GM19455 (cell line): Measurements from ENCODE around the gene GTF2H1.

Experiments
- ATAC-seq: cut with Tn5 transposase; IDR thresholded peaks from one replicate; pipeline ENCODE4 v1.9.1; 2021; ENCODE audit not compliant: unreplicated experiment

The GTF2H1 gene

DNA sequence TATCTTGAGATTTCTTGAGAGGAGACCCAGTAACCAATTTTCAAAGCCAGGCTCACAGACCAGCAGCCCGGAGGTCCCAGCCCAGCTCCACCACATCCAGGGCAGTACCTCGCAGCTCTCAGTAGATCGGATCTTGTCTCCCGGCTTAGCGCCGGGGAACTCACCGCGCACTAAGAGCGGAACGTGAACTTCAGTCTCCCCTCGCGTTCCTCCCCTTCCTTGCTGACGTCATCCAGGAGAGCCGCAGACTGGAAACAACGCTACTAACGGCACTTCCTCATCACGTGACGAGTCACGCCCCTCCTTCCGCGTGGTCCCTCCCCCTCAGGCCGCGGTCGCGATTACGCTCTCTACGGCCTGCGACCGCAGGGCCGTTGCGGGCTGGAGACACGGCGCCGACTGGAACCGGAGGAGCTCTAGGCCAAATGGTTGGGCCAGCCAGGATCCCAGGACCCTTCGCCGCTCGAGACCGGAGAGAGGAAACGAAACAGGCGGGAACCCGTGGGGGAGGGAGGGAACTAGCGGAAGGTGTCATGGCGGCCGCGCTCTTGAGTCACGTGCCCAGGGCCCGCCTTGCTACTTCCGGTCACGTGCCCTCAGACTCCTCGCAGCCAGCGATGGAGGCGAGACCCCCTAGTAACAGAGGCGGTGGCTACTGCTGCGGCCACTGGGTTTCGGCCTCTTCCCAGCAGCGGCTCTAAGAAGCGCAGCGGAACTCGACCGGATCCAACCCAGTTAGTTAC is at the start of gene GTF2H1, which contains the start of gene HPS5:
Gene GTF2H1 (plus strand): TSS at position 599 of the 743 bp plus-strand sequence. CDS start 10,508 bp downstream, outside the sequence.
Gene HPS5 (minus strand): TSS at position 172 of the 743 bp plus-strand sequence. CDS start 4,282 bp downstream, outside the sequence.
- ATAC-seq = peak; percentile 89

DNA sequence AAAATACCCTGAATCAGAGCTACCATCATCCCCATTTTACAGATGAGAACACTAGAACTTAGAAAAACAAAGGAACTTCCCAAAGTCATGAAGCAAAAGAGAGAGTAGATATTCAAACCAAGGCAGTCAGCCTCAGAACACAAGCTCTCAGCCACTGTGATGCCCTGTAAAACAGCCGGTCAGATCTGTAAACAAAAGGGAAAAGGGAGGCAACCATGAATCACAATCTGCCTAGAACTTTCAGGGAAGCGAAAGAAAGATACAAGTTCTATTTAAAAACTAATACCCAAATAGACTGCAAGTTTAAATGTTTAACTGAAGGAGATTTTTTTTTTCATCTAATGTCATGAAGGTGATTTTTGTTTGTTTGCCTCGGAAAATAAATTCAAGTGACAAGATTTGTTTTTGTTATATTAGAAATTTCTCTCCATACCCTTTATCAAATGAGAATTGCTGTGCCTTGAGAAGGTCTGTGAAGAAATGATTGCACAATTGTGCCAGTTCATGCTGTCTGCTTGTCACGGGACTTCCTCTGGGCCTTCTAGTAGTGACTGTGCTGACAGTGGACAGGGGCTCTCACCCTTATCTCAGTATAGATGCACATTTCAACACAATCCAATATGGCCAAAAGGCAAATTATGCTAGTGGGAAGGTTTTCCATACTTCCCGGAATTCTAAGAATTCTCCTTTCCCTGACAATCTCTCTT is 44.6 kb upstream of the GTF2H1 start:
- no peak for ATAC-seq

DNA sequence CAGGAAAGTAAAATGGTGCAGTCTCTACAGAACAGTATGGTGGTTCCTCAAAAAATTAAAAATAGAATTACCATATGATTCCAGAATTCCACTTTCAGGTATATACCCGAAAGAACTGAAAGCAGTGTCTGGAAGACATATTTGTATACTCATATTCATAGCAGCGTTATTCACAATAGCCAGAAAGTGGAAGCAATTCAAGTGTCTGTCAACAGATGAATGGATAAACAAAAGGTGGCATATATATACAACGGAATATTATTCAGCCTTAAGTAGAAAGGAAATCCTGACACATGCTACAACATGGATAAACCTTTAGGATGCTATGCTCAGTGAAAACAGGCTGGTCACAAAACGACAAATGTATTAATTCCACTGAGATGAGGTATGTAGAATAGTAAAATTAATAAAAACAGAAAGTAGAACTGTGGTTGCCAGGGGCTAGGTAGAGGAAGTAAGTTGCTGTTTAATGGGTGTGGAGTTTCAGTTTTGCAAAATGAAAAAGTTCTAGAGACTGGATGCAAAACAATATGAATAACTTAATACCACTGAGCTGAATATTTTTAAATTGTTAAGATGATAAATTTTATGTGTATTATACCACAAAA is 41.8 kb upstream of the GTF2H1 start:
- ATAC-seq = peak; percentile 95

DNA sequence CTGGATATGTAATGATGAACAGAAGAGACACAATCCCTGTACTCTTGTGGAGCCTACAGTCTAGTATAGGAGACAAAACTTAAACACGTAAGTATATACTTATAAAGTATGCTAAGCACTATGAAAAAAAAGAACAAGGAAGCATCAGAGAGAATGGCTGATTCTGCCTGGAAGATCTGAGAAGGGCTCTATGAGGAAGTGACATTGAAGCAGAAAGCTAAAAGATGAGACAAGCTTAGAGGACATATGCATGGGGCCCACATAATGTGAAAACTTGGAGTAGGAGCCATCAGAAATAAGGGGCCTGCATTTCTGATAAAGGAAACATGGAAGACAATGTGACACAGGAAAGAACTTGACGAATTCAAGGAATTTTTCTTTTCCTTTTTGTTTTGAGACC is 39.7 kb upstream of the GTF2H1 start:
- ATAC-seq = no peak

DNA sequence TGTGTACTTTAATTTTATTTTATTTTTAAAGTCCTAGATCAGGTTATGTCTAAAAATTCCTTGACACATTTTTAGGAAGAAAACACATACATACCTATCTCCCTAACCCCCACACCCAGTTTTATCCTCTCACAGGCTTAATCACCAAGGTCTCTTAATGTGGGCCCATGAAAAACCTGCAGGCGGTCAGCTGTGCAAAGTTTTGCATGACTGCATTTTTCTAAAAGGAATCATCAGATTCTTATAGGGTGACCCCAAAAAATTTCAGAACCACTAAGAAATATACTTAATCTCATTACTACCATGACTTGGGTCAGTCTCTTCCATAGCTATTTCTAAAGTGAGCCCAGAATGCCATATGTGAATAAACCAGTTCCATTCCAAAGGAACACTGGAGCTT is 36.5 kb upstream of the GTF2H1 start:
- no peak for ATAC-seq

DNA sequence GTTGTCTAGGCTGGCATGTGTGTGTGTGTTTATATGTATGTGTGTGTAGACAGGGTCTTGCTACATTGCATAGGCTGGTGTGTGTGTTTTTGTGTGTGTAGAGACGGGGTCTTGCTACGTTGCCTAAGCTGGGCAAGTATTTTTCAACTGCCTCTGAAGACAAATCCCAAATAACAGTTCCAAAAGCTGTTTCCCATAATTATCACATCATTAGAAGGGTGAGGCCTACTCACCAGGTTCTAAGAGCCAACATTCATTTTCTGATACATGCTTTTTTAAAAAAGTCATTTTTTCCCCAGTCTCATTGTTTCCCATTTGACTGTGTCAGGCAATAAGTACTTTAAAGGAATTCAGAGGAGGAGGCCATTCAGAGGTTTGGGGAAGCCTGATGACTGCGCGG is 33.5 kb upstream of the GTF2H1 start:
- ATAC-seq = no peak

DNA sequence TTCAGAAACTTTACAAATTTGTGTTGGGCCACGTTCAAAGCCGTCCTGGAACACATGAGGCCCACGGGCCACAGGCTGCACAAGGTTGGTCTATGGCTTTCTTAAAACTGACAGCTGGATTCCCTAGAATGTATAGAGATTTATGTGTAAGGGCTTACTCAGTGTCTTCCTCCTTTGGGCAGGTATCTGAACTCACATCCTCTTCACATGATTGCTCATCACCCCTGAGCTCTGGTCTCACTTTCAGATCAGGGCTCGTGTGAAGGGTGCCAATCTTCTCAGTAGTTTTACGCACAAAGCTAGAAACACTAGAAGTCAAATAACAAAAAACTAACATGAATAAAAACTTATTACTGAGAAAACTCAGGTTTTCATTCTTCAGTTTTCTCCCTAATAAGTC is 27.5 kb upstream of the GTF2H1 start:
- ATAC-seq = no peak

DNA sequence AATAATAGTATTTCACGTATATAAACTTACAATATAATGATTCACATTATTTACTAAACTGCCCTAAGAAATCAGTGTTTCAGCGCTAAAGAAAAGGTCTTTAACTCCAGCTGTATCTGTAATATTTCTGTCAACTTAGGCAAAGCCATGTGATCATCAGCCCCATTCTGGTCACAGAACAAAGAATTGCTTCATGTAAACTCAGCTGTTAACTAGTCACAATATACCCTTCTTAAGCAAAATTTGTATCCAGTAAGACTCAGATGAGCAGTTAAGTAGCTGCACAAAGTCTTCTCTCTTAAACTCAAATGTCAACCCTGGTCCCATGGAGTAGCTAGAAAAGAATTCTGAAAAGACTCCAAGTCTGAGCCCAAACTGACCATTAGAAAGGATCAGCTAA is 27.1 kb upstream of the GTF2H1 start:
- ATAC-seq = no peak

DNA sequence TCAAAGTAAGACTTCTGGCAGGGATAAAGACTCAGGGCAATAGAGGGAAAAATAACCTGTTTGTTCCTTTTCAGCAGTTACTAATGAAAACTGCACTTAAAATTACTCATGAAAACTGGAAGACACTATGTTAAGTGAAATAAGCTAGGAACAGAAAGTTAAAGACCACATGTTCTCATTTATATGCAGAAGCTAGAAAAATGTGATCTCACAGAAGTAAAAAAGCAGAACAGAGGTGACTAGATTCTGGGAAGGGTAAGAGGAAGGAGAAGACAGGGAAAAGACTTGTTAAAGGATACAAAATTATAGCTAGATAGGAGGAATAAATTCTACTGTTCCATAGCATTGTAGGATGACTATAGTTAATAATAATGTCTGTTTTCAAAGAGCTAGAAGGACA is 22.6 kb upstream of the GTF2H1 start:
- no peak for ATAC-seq

DNA sequence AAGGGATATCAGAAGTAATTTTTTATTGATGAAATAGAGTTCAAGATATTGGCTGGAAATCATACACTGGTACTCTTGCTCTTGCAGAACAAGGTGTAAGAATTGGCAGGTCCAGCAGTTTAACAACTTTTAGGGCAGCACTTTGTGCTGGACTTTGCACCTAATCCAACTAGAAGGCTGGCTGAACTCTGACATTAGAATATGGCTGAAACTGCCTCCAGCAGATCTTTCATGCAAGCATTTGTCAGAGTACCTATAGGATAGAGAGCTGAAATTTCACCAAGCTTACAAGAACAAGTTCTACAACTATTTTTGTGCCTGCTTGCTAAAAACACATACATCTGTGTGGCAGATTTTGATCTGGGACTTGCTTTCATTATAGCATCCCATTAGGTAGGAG is 17.6 kb upstream of the GTF2H1 start:
- no peak for ATAC-seq

DNA sequence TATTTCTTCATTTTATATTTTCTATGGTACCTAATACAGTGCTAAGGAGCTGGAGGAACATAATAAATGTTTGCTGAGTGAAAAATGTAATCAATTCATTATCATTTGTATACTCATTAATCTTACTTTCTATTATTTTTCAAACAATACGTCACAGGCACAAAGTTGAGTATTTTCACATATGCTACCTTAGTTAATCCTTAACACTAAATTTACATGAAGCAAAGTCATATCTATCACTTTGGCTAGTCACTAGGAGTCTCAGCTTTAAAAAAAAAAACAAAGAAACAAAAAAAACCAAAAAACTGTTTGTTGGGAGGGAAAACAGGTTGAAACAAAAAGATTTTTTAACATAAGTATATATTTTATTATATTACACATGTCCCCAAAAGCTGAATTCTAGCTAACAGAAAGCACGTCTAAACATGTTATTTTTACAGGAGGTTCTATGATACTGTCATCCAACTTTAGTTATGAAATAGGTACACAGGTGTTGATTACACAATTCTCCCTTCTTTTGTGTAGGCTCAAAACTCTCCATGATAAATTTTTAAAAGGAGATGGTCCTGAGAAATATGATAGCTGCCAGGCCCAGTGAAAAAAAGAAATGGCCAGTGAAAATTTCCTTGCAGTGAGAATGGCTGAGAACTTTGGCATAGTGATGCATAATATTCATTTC is 14.8 kb upstream of the GTF2H1 start:
- ATAC-seq = no peak

DNA sequence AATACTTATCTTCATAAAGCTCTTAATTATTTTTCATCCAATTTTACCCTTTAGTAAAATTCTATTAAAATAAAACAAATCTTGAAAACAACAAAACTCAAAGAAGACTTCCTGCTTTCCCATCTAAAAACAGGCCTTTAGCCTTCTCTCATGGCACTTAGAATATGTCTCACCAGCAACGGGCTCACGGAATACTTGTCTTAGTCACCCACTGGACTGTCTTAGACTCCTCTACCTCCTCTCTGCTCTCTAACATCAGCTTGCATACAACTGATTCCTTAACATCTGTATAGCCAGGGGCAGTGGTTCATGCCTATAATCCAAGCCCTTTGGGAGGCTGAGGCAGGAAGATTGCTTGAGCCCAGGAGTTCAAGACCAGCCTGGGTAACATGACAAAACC is 14.1 kb upstream of the GTF2H1 start:
- ATAC-seq = no peak

DNA sequence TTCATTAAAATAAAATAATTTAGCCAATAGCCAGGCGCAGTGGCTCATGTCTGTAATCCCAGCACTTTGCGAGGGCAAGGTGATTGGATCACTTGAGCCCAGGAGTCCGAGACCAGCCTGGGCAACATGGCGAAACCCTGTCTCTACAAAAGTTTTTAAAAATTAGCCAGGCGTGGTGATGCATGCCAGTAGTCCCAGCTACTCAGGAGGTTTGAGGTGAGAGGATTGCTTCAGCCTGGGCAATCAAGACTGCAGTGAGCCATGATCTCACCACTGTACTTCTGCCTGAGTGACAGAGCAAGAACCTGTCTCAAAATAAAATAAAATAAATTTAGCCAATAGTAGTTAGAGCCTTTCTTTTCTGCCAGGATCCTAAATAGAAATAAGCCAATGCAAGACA is 12.7 kb upstream of the GTF2H1 start:
- no peak for ATAC-seq

DNA sequence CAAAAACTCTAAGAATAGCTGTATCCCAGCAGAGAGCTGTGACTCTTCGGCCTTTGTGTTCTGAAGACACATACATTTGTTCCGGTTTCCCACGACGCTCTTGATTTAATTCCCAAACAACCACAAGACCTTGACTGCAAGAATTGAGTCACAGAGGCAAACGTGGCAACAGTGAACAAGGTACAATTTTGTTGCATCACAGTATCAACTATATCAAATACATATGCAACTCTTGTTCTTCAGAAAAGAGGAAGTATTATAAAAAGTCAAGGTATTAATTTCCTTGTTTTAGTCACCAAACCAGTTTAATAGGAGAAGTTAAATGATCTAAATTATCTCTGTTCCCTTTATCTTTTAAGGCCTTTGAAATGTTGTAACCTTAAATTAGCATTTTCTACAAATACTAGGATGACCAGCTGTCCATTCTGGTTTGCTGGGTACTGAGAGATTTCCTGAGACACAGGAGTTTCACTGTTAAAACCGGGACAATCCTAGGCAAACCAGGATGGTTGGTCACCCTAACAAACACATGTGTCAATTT is 11.5 kb upstream of the GTF2H1 start:
- ATAC-seq = no peak

DNA sequence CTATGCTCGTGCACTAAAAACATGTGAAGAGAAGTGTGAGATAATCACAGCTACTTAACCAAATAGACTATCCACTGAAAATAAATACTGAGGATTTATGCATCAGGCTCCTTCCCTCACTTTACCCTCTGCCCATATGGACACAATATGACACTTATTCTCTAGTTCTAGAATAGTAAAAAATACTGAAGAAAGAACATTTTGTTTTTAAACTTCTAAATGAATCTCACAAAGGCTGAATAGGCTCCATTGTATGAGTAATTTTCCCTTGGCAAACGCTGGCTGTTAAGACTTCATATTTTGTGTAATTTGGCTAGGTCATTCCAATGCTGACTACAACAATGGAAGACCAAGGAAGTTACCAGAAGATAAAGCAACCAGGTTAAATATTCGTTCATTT is 10.4 kb upstream of the GTF2H1 start:
- no peak for ATAC-seq

DNA sequence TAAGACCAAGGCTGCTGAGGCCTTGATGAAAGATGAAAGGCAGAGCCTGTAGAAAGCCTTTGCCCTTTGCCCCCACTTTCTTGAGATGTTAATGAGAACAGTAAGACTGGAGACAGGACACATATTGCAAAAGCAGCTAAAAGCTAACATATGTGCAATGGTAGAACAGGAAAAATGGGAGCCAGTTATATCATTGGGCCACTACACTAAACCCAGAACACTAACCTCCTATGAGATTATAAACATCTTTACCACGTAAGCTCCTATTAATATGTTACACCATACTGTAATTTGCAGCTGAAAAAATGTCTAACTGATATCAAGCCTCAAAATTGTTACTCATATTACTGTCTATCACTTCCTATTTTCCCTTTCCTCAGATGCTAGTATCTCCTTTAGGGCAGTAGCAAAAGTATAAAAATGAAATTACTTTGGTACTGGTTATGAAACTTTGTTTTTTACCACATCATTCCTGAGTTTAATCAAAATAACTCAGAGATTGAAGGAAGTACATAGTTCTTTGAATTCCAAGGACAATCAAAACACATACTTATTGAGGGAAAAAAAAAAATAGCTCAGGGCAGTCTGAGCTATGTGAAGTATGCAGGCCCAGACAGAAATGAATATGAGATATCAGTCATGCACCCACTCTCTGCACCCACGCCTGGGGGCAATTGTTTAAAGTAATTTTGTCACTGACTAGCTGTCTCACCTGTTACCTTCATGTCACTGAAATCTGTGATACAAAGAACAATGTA is 9.5 kb upstream of the GTF2H1 start:
- no peak for ATAC-seq

DNA sequence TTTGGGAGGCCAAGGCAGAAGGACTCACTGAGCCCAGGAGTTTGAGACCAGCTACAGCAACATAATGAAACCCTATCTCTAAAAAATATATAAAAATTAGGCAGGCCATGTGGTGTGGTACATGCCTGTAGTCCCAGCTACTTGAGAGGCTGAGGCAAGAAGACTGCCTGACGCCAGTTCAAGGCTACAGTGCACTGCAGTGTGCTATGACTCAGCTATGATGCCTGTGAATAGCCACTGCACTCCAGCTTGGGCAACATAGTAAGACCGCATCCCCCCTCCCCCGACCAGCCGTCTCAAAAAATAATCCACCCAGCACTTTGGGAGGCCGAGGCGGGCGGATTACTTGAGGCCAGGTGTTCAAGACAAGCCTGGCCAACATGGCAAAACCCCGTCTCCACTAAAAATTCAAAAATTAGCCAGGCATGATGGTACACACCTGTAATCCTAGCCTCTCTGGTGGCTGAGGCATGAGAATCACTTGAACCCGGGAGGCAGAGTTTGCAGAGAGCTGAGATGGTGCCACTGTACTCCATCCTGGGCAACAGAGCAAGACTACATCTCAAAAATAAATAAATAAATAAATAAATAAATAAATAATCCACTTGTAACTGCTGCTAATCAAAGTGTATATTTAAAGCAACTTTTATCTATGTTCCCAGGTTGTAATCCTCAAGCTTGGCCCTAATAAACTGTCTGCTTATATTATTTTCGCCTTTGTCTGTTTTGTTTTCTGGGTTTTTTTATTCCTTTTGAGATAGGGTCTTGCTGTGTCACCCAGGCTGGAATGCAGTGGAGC is 8.2 kb upstream of the GTF2H1 start:
- no peak for ATAC-seq

DNA sequence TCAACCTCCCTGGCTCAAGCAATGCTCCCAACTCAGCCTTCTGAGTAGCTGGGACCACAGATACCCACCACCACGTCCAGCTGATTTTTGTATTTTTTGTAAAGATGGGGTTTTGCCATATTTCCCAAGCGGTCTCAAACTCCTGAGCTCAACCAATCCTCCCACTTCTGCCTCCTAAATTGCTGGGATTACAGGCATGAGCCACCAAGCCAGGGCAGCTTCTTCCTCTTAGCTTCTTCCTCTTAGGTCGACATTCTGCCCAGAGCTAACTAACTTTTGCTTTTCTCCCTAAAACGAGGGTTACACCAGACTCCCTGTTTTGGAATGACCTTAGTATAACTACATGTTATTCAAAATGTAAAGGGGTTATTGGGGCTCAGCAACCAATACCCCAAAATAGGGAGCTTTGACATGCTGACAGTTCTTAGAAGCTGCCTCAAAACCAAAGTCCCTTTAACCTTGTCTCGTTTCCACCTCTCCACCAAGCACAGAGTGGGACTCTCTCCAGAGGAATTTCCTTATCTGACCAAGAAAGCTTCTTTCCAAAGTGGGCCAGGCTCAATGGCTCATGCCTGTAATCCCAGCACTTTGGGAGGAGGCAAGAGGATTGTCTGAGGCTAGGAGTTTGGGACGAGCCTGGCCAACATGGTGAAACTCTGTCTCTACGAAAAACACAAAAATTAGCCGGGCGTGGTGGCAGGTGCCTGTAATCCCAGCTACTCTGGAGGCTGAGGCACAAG is 7.4 kb upstream of the GTF2H1 start:
- ATAC-seq = no peak

DNA sequence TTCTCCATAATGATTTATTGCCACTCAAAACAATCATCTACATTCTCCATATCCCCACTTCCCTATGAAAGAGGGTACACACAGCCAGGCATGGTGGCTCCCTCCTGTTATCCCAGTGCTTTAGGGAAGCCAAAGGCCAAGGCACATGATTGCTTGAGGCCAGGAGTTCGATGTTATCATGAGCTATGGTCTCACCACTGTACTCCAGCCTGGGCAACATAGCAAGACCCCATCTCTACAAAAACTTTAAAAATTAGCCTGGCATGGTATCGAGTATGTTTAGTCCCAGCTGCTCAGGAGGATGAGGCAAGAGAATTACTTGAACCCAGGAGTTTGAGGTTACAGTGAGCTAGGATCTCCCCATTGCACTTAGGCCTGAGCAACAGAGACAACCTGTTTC is 6.5 kb upstream of the GTF2H1 start:
- ATAC-seq = no peak
